A673 (cell line): ENCODE measurements around the gene HSPB7.

ENCODE experiments used
- CTCF ChIP-seq: fragments of 300-800, 200-600 bp; sonication (generic); conservative IDR thresholded peaks from 2 replicates; pipeline ENCODE4 v1.5.1; 2017; ENCODE audit warnings: low read depth, mild to moderate bottlenecking, antibody characterized with exemption, low read length, moderate library complexity, mixed read lengths
- EZH2 ChIP-seq: fragments of 200-600 bp; sonication (generic); IDR thresholded peaks from 2 replicates; pipeline ENCODE4 v1.6.1; 2017; ENCODE audit warnings: borderline replicate concordance, low read depth, mild to moderate bottlenecking, mixed read lengths, antibody characterized with exemption, low read length; ENCODE audit not compliant: poor library complexity, severe bottlenecking

GRCh38 chr1:16009030-16009460, 8.8 kb downstream of the HSPB7 start:
- TF ChIP-seq CTCF (peak; percentile 98), EZH2 (no peak)
